Globus pallidus (tissue), 1 donor: Measurements from ENCODE around the gene DIP2C.

Source experiments
- DNase-seq: peaks from one replicate; pipeline ENCODE4 v3.0.0-alpha.2; 2015; ENCODE audit warnings: low spot score

The DIP2C gene

DNA sequence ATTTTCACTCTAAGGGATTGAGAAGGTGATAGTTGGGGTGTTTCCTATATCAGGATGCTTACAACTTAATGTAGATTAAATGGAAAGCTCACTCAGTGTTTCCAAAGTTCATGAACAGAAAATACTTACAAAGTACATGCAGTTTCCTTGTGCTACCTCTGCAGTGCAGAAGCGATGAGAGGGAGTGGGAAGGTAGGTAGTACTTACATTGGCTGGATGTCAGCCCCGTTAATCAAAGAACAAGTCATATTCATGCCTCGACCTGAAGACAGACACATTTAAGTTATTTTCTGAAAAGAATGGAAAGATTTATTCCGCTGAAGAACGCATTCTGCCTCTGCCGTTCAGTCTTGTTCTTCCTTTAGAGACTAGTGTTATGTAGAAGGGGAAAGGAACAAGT is 461.1 kb downstream of the DIP2C start:
- no peak for DNase-seq

GRCh38 chr10:227014-227413 is 462.5 kb downstream of the DIP2C start:
- DNase-seq = no peak

DNA sequence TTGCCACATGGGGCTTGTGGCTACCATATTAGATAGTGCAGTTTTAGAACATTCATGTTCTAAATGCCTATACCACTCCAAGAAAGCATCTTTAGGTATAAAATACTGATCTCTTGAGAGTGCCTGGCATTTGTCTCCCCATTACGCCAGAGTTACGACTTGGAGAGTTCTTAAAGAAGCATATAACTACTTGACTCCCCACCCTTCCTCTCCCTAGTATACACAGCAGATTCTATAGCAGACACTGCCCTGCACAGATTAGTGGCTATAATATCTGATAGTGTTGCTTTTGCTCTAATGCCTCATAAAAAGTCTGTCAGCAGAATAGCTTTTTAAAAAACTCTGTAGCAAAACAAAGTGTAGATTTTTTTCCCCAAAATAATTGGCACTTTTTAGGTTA is 463.4 kb downstream of the DIP2C start:
- DNase-seq = no peak

DNA sequence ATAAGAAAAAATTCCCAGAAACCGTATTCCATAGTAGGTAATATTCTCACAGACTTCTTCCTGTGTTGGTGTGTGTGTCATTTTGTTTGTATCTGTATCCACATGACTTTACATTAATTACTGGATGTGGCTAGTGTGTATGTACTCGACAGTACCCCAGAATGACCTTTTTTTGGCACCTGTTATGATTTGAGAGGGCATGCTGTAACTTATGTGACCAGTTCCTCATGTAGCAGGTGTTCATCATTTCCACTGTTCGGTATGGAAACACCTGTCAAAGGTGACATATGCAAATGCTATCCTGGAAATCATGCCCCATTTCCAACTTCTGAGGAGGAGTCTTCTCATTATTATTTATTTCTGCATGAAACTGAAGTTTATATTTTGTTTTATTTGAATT is 464.9 kb downstream of the DIP2C start:
- no peak for DNase-seq
